Glomerular visceral epithelial cell (primary cell): Measurements from ENCODE around the gene GUCY2C.

Experiments used
- DNase-seq: peaks from one replicate; pipeline ENCODE4 v3.0.0-alpha.2; 2016; ENCODE audit errors: extremely low spot score

Gene GUCY2C

GRCh38 chr12:14628771-14629170 lies 67.6 kb downstream of the GUCY2C start:
- DNase-seq: no peak

- DNase-seq: no peak
Measured at GRCh38 chr12:14621826-14622225, 74.6 kb downstream of the GUCY2C start.

GRCh38 chr12:14619741-14620501 lies 76.5 kb downstream of the GUCY2C start:
- DNase-seq: peak; percentile 6

- no peak for DNase-seq
Measured at GRCh38 chr12:14618983-14619382, 77.4 kb downstream of the GUCY2C start.

GRCh38 chr12:14614704-14615121 lies 81.7 kb downstream of the GUCY2C start:
- no peak for DNase-seq

GRCh38 chr12:14613718-14614117 lies 82.7 kb downstream of the GUCY2C start:
- no peak for DNase-seq

- no peak for DNase-seq
Measured at GRCh38 chr12:14612898-14613445, 83.4 kb downstream of the GUCY2C start.

GRCh38 chr12:14612250-14612649 lies 84.1 kb downstream of the GUCY2C start:
- DNase-seq: no peak

- no peak for DNase-seq
Measured at GRCh38 chr12:14611640-14612203, 84.7 kb downstream of the GUCY2C start.

- no peak for DNase-seq
Measured at GRCh38 chr12:14607568-14607967, 88.8 kb downstream of the GUCY2C start.

- no peak for DNase-seq
Measured at GRCh38 chr12:14605401-14605989, 90.9 kb downstream of the GUCY2C start.

- no peak for DNase-seq
Measured at GRCh38 chr12:14601692-14602478, 94.5 kb downstream of the GUCY2C start.

- DNase-seq: no peak
Measured at GRCh38 chr12:14597480-14597879, 98.9 kb downstream of the GUCY2C start.

GRCh38 chr12:14591719-14592118 lies 104.7 kb downstream of the GUCY2C start:
- no peak for DNase-seq

- no peak for DNase-seq
Measured at GRCh38 chr12:14589169-14590004, 107.0 kb downstream of the GUCY2C start.

- DNase-seq: no peak
Measured at GRCh38 chr12:14588571-14588970, 107.8 kb downstream of the GUCY2C start.

GRCh38 chr12:14578646-14579045 lies 117.8 kb downstream of the GUCY2C start:
- no peak for DNase-seq

- no peak for DNase-seq
Measured at GRCh38 chr12:14577344-14577743, 119.1 kb downstream of the GUCY2C start.

- no peak for DNase-seq
Measured at GRCh38 chr12:14576896-14577295, 119.5 kb downstream of the GUCY2C start.

- DNase-seq: no peak
Measured at GRCh38 chr12:14575585-14575984, 120.8 kb downstream of the GUCY2C start.

- DNase-seq: no peak
Measured at GRCh38 chr12:14573118-14573517, 123.3 kb downstream of the GUCY2C start.
